Epithelial cell of esophagus (primary cell): Measurements from ENCODE around the gene SLC25A41.
"Not testable (repeated sequence)": the region's sequence is repeated elsewhere in the genome, so short reads cannot be mapped to it uniquely, and the experiment has no call there.

ENCODE experiments used
- DNase-seq: peaks from one replicate; pipeline ENCODE4 v3.0.0; 2010; ENCODE audit warnings: low read depth
- H3K4me3 ChIP-seq: 2 replicates; pipeline ENCODE4 v1.5.1; 2011; ENCODE audit warnings: mild to moderate bottlenecking, low read length, control low read depth
- TF ChIP-seq, protein P1 (sequence below): IDR thresholded peaks from 2 replicates; pipeline ENCODE4 v1.5.1; 2011; ENCODE audit warnings: low read depth, mild to moderate bottlenecking, low read length, control low read depth, inconsistent platforms; ENCODE audit not compliant: insufficient read depth; ENCODE audit errors: missing control alignments

Gene SLC25A41

GRCh38 chr19:6406401-6406800 lies 27.2 kb downstream of the SLC25A41 start:
- TF ChIP-seq, protein P1, sequence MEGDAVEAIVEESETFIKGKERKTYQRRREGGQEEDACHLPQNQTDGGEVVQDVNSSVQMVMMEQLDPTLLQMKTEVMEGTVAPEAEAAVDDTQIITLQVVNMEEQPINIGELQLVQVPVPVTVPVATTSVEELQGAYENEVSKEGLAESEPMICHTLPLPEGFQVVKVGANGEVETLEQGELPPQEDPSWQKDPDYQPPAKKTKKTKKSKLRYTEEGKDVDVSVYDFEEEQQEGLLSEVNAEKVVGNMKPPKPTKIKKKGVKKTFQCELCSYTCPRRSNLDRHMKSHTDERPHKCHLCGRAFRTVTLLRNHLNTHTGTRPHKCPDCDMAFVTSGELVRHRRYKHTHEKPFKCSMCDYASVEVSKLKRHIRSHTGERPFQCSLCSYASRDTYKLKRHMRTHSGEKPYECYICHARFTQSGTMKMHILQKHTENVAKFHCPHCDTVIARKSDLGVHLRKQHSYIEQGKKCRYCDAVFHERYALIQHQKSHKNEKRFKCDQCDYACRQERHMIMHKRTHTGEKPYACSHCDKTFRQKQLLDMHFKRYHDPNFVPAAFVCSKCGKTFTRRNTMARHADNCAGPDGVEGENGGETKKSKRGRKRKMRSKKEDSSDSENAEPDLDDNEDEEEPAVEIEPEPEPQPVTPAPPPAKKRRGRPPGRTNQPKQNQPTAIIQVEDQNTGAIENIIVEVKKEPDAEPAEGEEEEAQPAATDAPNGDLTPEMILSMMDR = no peak
- no peak overlapping the region for H3K4me3 ChIP-seq
- DNase-seq = no peak

DNA sequence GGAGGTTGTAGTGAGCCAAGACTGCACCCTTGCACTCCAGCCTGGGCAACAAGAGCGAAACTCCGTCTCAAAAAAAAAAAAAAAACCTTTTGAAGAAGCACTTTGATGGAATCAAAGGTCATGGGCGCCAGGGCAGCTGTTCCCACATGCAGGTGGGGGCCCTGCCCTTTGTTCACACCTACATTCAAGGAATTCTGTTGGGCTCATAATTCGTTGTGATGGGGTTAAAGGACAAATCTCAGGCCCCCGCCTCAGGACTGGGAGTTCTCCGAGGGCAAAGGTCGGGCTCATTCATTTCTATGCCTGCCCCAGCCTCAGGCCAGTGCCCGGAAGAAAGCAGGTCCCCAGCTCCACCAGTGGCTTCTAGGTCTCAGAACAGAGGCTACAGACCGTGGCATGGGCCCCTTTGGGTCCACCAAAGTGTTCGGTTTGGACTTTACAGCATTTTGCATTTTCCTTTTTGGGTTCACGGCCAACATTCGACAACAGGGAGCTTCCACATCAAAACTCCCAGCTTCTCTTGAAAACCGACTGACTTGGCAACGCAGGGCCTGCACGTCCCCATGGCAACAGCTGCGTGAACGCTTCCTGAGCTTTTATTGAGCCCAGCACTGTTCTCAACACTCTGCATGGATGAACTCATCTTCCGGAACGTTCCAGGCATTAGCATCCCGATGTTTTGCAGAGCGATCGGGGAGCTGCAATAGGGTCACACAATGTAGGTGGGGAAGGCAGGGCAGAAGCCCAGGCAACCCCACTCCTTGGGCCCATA lies 30.5 kb downstream of the SLC25A41 start:
- TF ChIP-seq, protein P1 = no peak
- H3K4me3 ChIP-seq = no peak overlapping the region

DNA sequence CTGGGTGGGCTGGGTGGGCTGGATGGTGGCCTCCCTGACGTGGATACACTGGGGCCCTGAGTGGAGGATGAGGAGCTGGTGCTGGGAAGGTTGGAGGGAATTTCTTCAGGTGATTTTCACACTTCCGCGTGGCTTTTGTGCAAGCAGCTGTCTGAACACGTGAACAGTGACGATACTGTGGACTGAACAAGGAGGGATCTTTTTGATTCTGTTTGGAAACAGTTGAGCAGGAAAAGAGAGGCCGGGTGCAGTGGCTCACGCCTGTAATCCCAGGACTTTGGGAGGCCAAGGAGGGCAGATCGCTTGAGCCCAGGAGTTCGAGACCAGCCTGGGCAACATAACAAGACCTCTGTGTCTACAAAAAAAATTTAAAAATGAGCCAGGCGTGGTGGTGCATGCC lies 31.5 kb downstream of the SLC25A41 start:
- no peak for DNase-seq
- TF ChIP-seq, protein P1 = no peak
- no peak overlapping the region for H3K4me3 ChIP-seq

More for the DNA sequence above, 30.5 kb downstream of the SLC25A41 start:
- no peak for DNase-seq

DNA sequence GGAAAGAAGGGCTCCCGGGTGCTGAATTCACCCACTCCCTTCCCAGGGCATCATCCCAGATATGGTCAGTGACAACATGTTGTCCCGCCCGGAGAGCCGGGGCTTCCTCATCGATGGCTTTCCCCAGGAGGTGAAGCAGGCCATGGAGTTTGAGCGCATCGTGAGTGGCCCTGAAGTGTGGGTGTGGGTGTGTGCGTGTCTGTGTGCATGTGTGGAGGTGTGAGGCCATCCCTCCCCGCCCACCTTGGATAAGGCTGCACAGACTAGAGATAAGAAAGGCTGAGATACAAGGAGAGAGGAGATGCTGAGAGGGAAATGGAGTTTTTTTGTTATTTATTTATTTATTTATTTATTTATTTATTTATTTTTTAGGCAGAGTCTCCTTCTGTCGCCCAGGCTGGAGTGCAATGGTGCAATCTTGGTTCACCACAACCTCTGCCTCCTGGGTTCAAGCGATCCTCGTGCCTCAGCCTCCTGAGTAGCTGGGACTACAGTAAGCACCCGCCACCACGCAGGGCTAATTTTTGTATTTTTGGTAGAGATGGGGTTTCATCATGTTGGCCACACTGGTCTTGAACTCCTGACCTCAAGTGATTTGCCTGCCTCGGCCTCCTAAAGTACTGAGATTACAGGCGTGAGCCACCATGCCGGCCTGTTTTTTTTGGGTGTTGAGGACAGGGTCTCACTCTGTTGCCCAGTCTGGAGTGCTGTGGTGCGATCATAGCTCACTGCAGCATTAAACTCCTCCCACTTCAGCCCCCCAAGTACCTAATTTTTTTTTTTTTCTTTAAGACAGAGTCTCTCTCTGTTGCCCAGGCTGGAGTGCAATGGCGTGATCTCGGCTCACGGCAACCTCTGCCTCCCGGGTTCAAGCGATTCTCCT lies 33.3 kb downstream of the SLC25A41 start:
- not testable (repeated sequence) for DNase-seq, H3K4me3 ChIP-seq

GRCh38 chr19:6396305-6396704 lies 37.3 kb downstream of the SLC25A41 start:
- H3K4me3 ChIP-seq = no peak overlapping the region
- TF ChIP-seq, protein P1 = no peak
- DNase-seq = no peak

DNA sequence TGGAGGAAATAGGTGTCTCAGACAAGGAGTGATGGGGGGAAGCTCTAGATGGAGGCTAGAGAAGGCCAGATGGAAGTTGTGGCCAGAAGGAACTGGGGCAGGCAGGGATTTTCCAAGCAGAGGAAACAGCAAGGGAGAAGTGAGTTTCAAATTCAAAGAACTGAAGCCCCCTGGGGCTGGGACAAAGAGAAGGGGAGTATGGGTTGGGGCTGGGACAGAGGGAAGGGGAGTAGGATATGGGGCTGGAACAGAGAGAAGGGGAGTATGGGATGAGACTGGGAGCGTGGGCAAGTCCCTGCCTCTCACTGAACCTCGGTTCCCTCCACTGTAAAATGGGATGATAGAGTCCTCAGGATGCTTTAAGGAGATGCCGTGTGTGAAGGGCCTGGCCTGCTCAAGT lies 38.7 kb downstream of the SLC25A41 start:
- H3K4me3 ChIP-seq = no peak overlapping the region
- DNase-seq = no peak
- TF ChIP-seq, protein P1 = no peak

DNA sequence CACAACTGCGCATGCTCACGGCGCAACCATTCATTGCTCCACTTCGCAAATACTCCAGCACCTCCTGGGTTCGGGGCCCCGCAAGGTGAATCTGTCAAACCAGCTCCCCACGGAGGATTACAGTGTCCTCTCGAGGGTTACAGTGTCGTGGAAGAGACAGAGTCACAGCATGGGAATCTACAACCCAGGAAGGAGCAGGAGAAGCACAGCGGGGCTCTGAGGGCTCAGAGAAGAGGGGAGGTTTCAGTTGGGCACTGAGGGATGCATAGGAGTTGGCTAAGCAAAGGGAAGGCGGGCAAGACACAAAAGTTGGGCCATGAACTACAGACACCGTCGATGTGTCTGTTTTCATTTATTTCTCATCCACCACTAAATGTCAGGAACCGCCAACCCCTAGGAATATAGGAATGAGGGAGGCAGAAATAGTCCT lies 39.6 kb downstream of the SLC25A41 start:
- H3K4me3 ChIP-seq = peak overlapping the region; percentile 91
- TF ChIP-seq, protein P1 = no peak
- DNase-seq = no peak
